ENCODE results near the gene TYMP.
"Not testable (repeated sequence)": the region's sequence is repeated elsewhere in the genome, so short reads cannot be mapped to it uniquely, and the experiment has no call there.

The TYMP gene

GRCh38 chr22:50545522-50546325 lies 15.9 kb upstream of the TYMP start, which contains the start of gene KLHDC7B:
Gene KLHDC7B (plus strand): TSS chr22:50545899. CDS start chr22:50546244, 345 bp downstream.
- TF ChIP-seq CTCF (IDR thresholded peaks at IDR 0.05; ENCODE audit: low read depth, low read length): no peak
- DNase-seq: no peak

GRCh38 chr22:50544746-50545253 lies 15.0 kb upstream of the TYMP start:
- DNase-seq: no peak
- H3K27ac ChIP-seq: no peak overlapping the region

More at GRCh38 chr22:50545522-50546325, 15.9 kb upstream of the TYMP start, which contains the start of gene KLHDC7B:
- Histone ChIP-seq H3K27me3 (ENCODE audit: insufficient read depth, low read depth, severe bottlenecking) (no peaks in the 10 kb centered on the region), H3K36me3 (no peaks in the 10 kb centered on the region), H3K9me3 (ENCODE audit: severe bottlenecking) (no peaks in the 10 kb centered on the region), H3K27ac (no peak within 1 kb of the TSS), H3K4me3 (ENCODE audit: low read depth, low read length) (no peak within 1 kb of the TSS)

GRCh38 chr22:50544078-50544745 lies 14.4 kb upstream of the TYMP start:
- H3K27ac ChIP-seq: no peak overlapping the region
- peak; percentile 67 for TF ChIP-seq CTCF (IDR thresholded peaks at IDR 0.05; ENCODE audit: low read depth, low read length)
- DNase-seq: peak; percentile 69
- H3K4me3 ChIP-seq (ENCODE audit: low read depth, low read length): peak overlapping the region; percentile 33
- no peaks in the 10 kb centered on the region for H3K27me3 ChIP-seq (ENCODE audit: insufficient read depth, low read depth, severe bottlenecking)
- no peaks in the 10 kb centered on the region for H3K9me3 ChIP-seq (ENCODE audit: severe bottlenecking)
- H3K36me3 ChIP-seq: no peaks in the 10 kb centered on the region

More at GRCh38 chr22:50544746-50545253, 15.0 kb upstream of the TYMP start:
- Histone ChIP-seq H3K9me3 (ENCODE audit: severe bottlenecking) (no peaks in the 10 kb centered on the region), H3K27me3 (ENCODE audit: insufficient read depth, low read depth, severe bottlenecking) (no peaks in the 10 kb centered on the region), H3K36me3 (no peaks in the 10 kb centered on the region), H3K4me3 (ENCODE audit: low read depth, low read length) (no peak overlapping the region)
- no peak for TF ChIP-seq CTCF (IDR thresholded peaks at IDR 0.05; ENCODE audit: low read depth, low read length)

- TF ChIP-seq CTCF (IDR thresholded peaks at IDR 0.05; ENCODE audit: low read depth, low read length): no peak
- H3K4me3 ChIP-seq (ENCODE audit: low read depth, low read length): no peak overlapping the region
- H3K9me3 ChIP-seq (ENCODE audit: severe bottlenecking): no peaks in the 10 kb centered on the region
- DNase-seq: no peak
- H3K27me3 ChIP-seq (ENCODE audit: insufficient read depth, low read depth, severe bottlenecking): no peaks in the 10 kb centered on the region
- no peaks in the 10 kb centered on the region for H3K36me3 ChIP-seq
- H3K27ac ChIP-seq: no peak overlapping the region
Observed at GRCh38 chr22:50542416-50542927, 12.7 kb upstream of the TYMP start.

- H3K4me3 ChIP-seq (ENCODE audit: low read depth, low read length); DNase-seq; H3K27ac ChIP-seq; H3K36me3 ChIP-seq; H3K9me3 ChIP-seq (ENCODE audit: severe bottlenecking); H3K27me3 ChIP-seq (ENCODE audit: insufficient read depth, low read depth, severe bottlenecking): not testable (repeated sequence)
Observed at GRCh38 chr22:50541667-50542026, 11.8 kb upstream of the TYMP start.

GRCh38 chr22:50540381-50540780 lies 10.6 kb upstream of the TYMP start:
- TF ChIP-seq CTCF (IDR thresholded peaks at IDR 0.05; ENCODE audit: low read depth, low read length): no peak
- Histone ChIP-seq H3K4me3 (ENCODE audit: low read depth, low read length) (no peak overlapping the region), H3K27me3 (ENCODE audit: insufficient read depth, low read depth, severe bottlenecking) (no peaks in the 10 kb centered on the region), H3K36me3 (no peaks in the 10 kb centered on the region), H3K27ac (no peak overlapping the region), H3K9me3 (ENCODE audit: severe bottlenecking) (no peaks in the 10 kb centered on the region)
- no peak for DNase-seq
